GM21737 (cell line): ENCODE measurements around the gene GGCX.
A peak's percentile ranks its signal among the peaks of the same experiment; 100 is the strongest.

Experiments used
- ATAC-seq: cut with Tn5 transposase; IDR thresholded peaks from one replicate; pipeline ENCODE4 v1.9.1; 2021; ENCODE audit warnings: mild to moderate bottlenecking, moderate library complexity; ENCODE audit not compliant: unreplicated experiment

Gene GGCX

DNA sequence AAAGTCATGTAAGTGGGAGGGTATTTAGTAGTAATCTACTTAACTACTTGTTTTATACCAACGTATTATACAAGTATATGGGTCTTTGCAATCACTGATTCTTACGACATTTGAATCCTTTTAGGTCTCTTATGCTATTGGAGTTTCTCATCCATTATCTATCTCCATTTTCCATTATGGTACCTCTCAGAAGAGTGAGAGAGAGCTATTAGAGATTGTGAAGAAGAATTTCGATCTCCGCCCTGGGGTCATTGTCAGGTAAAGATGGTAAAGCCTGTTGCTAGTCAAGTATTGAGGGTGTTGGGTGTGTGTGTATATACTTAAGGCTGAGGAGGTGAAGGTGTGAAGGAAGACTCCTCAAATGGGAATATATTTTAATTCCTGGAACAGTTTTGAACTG is 18.5 kb downstream of the GGCX start:
- no peak for ATAC-seq

- ATAC-seq = no peak
Observed at GRCh38 chr2:85541753-85542457, 19.4 kb downstream of the GGCX start.

DNA sequence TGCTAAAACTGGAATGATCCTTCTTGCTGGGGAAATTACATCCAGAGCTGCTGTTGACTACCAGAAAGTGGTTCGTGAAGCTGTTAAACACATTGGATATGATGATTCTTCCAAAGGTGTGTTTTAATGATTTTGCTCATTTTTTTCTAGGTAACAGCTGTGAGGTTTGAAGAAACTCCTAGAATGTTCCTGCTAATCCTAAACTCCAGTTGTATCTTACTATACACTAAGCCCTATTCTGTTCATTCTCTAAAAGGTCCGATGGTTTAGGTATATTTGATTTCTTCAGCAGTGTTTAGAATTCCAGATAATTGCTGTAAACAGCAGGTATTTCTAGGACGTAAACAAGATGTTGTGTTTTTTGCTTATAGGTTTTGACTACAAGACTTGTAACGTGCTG is 20.0 kb downstream of the GGCX start:
- no peak for ATAC-seq

DNA sequence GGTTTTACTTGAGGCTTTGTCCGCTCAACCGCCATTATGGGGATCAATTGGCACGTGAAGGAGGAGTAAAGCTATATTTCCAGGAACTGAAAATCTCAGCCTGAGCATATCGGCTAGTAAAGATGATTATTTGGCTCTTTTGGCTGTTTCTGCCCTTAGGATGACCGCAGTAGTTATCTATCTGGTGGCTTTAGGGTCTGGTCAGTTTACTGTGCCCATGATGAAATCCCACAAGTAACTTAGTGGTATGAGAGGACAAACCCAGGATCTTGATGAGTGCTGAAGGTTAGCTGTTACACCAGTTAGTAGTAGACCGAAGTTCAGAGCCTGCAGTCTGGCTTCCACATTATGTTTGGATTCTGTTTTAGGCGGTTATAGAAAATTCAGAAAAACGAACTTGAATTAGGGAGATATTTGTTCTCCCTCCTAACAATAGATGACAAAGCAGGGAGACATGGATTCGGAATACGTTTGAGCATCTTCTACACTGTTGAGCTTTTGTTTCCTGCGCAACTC is 21.1 kb downstream of the GGCX start:
- no peak for ATAC-seq

GRCh38 chr2:85539361-85540132 is 21.7 kb downstream of the GGCX start:
- ATAC-seq = peak; percentile 24

DNA sequence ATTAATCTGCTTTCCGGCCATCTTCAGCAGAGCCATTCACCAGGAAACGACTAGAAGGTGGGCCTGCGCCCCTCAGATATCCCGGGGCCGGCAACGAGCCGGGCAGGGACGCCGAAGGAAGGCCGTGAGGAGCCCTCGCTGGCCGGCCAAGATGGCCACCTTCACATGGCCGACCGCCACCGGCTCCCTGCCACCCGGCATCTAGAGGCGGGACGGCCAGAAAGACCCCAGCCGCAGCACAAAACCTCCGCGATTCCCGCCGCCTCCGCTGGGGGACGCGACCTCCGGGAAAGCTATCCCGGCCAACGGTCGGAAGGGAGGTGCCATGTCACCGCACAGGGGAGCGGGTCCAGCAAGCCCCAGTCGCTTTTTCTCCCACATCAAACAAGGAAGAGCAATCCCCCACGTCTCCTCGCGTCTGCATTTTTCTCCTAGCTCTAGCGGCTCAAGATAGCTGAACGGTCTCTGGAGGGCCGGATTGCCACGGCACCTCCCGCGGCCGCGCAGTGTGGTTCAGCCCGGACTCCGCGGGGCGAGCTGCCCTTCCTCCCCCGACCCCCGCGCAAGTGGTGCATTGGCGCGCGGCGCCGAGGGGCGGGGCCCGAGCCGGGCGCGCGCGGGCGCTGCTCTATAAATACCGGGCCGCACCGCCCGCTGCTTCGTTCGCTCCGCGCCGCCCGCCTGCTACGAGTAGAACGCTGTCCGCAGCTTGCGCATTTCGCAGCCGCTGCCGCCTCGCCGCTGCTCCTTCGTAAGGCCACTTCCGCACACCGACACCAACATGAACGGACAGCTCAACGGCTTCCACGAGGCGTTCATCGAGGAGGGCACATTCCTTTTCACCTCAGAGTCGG is 22.6 kb downstream of the GGCX start, which contains the start of gene MAT2A:
Gene MAT2A, plus strand, starts transcription at position 662 of the 854 bp plus-strand sequence. Its CDS starts 120 bp downstream, at position 782.
- peak; percentile 73 for ATAC-seq

- ATAC-seq = peak; percentile 1
Observed at GRCh38 chr2:85537600-85538506, 23.4 kb downstream of the GGCX start.

- ATAC-seq = no peak
Observed at GRCh38 chr2:85536479-85536878, 24.8 kb downstream of the GGCX start.

GRCh38 chr2:85534881-85535280 is 26.4 kb downstream of the GGCX start:
- ATAC-seq = no peak

DNA sequence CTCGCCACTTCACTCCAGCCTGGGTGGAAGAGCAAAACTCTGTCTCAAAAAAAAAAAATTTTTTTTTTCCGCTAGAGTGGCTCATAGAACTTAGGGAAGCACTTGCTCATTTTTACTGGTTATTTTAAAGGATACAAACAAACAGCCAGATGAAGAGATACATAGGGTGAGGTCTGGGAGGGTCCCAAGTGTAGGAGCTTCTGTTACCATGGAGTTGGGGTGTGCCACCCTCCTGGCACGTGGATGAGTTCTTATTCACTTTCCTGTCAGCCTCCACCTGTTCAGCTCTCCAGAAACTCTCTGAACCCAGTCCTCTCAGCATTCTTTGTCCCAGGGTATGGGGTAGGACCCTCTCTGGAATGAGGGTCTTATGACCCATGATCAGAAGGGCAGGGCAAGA is 27.2 kb downstream of the GGCX start:
- no peak for ATAC-seq

DNA sequence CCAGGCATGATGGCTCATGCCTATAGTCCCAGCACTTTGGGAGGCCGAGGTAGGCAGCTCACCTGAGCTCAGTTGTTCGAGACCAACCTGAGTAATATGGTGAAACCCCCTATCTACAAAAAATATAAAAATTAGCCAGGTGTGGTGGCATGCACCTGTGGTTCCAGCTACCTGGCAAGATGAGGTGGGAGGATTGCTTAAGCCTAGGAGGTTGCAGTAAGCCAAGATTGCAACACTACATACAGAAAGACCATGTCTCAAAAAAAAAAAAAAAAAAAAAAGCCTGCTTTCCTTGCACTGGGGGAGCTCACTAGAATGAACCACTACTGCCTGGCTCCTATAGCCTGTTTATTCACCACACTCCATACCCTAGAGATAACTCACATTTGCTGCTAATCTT is 29.7 kb downstream of the GGCX start:
- ATAC-seq = no peak

- no peak for ATAC-seq
Observed at GRCh38 chr2:85529809-85530208, 31.5 kb downstream of the GGCX start.

DNA sequence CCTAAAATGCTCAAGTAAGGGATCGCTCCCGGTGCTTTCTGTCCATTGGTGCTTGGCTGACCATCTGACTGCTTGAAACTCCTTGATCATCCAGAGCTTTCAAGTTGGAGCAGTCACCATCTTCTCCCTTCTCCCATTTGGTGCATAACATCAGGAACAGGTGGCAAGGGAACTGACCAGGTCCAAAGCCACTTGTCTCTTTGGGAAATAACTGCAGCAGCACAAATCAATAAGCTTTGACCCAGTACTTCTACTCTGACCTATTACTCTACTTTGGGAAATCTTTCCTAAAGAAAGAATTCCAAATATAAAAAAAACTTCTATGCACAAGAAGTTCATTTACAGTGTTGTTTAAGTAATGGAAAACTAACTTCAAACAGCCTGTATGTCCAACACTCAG is 32.9 kb downstream of the GGCX start:
- ATAC-seq = no peak

DNA sequence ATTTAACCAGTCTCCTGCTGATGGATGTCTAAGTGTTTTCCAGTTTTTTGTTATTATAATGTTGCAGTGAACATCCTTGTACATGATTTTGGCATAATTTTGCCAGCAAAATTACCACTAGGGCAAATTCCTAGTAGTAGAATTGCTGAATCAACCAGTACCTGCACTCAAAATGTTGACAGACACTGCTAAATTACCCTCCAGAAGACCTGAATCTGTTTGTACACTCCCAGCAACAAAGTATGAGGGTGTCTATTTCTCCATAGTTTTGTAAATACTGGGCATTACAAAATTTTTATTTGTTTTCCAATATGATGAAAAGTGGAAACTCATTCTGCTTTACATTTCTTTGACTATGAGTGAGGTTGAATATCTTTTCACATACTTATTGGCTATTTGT is 33.5 kb downstream of the GGCX start:
- ATAC-seq = no peak

- ATAC-seq = no peak
Observed at GRCh38 chr2:85525567-85525966, 35.7 kb downstream of the GGCX start.

GRCh38 chr2:85525029-85525428 is 36.3 kb downstream of the GGCX start:
- ATAC-seq = no peak

- no peak for ATAC-seq
Observed at GRCh38 chr2:85524336-85524908, 36.9 kb downstream of the GGCX start.

- no peak for ATAC-seq
Observed at GRCh38 chr2:85523903-85524335, 37.4 kb downstream of the GGCX start.

GRCh38 chr2:85523062-85523902 is 38.0 kb downstream of the GGCX start:
- ATAC-seq = no peak
